Neural progenitor cell (in vitro differentiated cells): ENCODE data around the gene DLG3.

Source experiments
- CTCF ChIP-seq: fragments of 200-600 bp; sonication (generic); IDR thresholded peaks from 2 replicates; pipeline ENCODE4 v1.5.1; 2017; ENCODE audit warnings: antibody characterized with exemption, mild to moderate bottlenecking
- EZH2 ChIP-seq: fragments of 200-600 bp; sonication (generic); IDR thresholded peaks from 2 replicates; pipeline ENCODE4 v1.6.1; 2017; ENCODE audit warnings: antibody characterized with exemption, mild to moderate bottlenecking, moderate library complexity
- EZH2phosphoT487 ChIP-seq: fragments of 200-600 bp; sonication (generic); IDR thresholded peaks from 2 replicates; pipeline ENCODE4 v1.6.1; 2017; ENCODE audit warnings: antibody characterized with exemption

DNA sequence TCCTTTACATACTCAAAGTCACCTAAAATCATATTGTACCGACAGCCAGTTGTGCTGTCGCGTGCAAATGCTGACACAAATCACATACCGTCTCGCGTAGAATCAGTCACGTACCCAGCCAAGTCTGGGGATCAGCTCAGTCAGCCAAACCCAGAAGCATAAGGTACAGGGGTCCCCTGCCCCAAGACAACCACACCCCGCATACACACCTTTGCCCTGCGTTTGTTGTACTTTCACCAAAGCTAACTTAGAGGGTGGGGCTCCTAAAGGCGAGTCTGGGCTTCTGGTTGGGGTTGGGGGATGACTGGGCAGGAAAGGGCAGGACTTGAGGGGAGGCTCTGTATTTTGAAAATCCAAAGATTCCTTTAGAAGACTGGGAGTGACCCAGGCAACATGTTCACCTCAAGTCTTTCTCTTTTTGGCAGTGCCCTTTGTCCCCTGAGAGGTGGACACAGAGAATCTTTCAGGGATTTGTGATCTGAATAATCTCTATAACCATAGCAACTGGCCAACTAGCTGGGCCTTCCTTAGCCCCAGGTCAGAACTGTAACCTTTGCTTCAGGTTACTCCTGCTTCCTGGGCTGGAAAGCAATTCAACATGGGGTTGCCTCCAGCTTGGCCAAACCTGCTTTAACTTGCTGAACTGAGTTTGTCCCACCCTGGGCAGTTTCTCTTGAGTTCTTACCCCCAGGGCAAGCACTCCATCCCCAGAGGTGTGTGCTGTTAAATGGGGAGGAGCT lies 20.5 kb upstream of the DLG3 start:
- TF ChIP-seq CTCF, result no peak
- TF ChIP-seq EZH2phosphoT487, result no peak
- TF ChIP-seq EZH2, result no peak
